Neural progenitor cell (in vitro differentiated cells): ENCODE data around the gene LGMN.

Experiments
- EZH2 ChIP-seq: fragments of 200-600 bp; sonication (generic); IDR thresholded peaks from 2 replicates; pipeline ENCODE4 v1.6.1; 2017; ENCODE audit warnings: antibody characterized with exemption, mild to moderate bottlenecking, moderate library complexity
- TF ChIP-seq, protein P1 (sequence below): fragments of 200-600 bp; sonication (generic); IDR thresholded peaks from 2 replicates; pipeline ENCODE4 v1.5.1; 2017; ENCODE audit warnings: antibody characterized with exemption, mild to moderate bottlenecking

DNA sequence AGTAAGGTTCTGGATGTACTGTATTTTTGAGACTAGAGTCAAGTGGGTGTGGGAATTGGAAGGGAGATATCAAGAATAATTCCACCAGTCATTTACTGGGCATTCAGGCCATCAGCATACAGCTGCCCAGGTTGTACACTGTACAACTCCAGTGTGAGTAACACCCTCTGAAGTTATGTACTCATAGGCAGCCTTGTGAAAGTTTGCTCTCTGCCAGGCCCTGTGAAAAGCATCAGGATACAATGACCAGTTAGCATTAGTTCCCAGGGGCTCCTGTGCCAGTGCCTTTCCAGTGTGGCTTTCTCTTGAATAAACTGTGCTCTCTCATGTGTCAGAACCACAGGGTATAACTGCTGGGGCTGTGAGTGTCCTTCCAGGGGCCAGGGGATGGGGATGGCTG is 89.7 kb downstream of the LGMN start:
- TF ChIP-seq, protein P1, sequence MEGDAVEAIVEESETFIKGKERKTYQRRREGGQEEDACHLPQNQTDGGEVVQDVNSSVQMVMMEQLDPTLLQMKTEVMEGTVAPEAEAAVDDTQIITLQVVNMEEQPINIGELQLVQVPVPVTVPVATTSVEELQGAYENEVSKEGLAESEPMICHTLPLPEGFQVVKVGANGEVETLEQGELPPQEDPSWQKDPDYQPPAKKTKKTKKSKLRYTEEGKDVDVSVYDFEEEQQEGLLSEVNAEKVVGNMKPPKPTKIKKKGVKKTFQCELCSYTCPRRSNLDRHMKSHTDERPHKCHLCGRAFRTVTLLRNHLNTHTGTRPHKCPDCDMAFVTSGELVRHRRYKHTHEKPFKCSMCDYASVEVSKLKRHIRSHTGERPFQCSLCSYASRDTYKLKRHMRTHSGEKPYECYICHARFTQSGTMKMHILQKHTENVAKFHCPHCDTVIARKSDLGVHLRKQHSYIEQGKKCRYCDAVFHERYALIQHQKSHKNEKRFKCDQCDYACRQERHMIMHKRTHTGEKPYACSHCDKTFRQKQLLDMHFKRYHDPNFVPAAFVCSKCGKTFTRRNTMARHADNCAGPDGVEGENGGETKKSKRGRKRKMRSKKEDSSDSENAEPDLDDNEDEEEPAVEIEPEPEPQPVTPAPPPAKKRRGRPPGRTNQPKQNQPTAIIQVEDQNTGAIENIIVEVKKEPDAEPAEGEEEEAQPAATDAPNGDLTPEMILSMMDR = no peak
- no peak for TF ChIP-seq EZH2
